GM12878 (cell line): ENCODE data around the gene SPDYE4. TPM values are rescaled to one million over a fixed set of nuclear protein-coding genes. Genes with fewer than 3 reads are reported as not detected.

ENCODE experiments used
- ATAC-seq: fragments of 200-7000 bp; cut with Tn5 transposase; 3 replicates; pipeline ENCODE4 v1.9.1; 2020; ENCODE audit warnings: mild to moderate bottlenecking, moderate library complexity
- BruUV-seq: library from RNA; stranded (reverse); fragments of 400-500 nt; replicated peaks from 2 replicates; lab custom pipeline; 2021; lab: Mats Ljungman, UMichigan
- CTCF ChIA-PET: fragments of 300-600 bp; sonication (Branson Sonifier 250); formaldehyde crosslinking; extraction: SDS; loops from one replicate; lab custom pipeline; 2021; ENCODE audit warnings: inconsistent platforms; lab: Yijun Ruan, JAX
- POLR2A ChIA-PET: fragments of 350-600 bp; formaldehyde crosslinking; extraction: SDS; loops from one replicate; lab custom pipeline; 2021; ENCODE audit warnings: inconsistent platforms; lab: Charles Lee
- RAD21 ChIA-PET: fragments of 300-600 bp; sonication (Branson Sonifier 250); formaldehyde crosslinking; loops from one replicate; lab custom pipeline; 2023; ENCODE audit warnings: antibody characterized with exemption; ENCODE audit not compliant: unreplicated experiment; lab: Charles Lee
- SMC1A ChIA-PET: fragments of 300-600 bp; sonication (Branson Sonifier 250); formaldehyde crosslinking; loops from one replicate; lab custom pipeline; 2023; ENCODE audit not compliant: unreplicated experiment, uncharacterized antibody; lab: Charles Lee
- DNase-seq: peaks from one replicate; pipeline ENCODE4 v3.0.0-alpha.2; 2011; ENCODE audit warnings: low read depth, low spot score
- FAIRE-seq: peaks from 3 replicates; lab custom pipeline; 2011; peaks lifted over from hg19 to GRCh38; lab: Jason Lieb, UNC
- H2AFZ ChIP-seq: 2 replicates; pipeline ENCODE4 v1.6.0; 2011; ENCODE audit warnings: low read depth, low read length, control low read depth; ENCODE audit not compliant: control insufficient read depth
- H3K27ac ChIP-seq: 2 replicates; pipeline ENCODE4 v1.5.1; 2011; ENCODE audit warnings: control low read depth; ENCODE audit not compliant: control insufficient read depth, insufficient read depth
- H3K27me3 ChIP-seq, 2 experiments: replicated peaks in 1 of 2; 2 replicates each; pipeline versions ENCODE4 v1.6.0 to v1.6.1; 2011; ENCODE audit warnings: low read length in 1 of 2; ENCODE audit not compliant: control insufficient read depth in 2 of 2, insufficient read depth in 2 of 2
- H3K36me3 ChIP-seq, 2 experiments: 2 replicates each; pipeline ENCODE4 v1.5.1; 2011; ENCODE audit warnings: low read length in 1 of 2; ENCODE audit not compliant: control insufficient read depth in 2 of 2, insufficient read depth in 2 of 2
- H3K4me1 ChIP-seq: 2 replicates; pipeline ENCODE4 v1.6.1; 2011; ENCODE audit warnings: mild to moderate bottlenecking, low read length, moderate library complexity, mixed read lengths; ENCODE audit not compliant: control insufficient read depth, insufficient read depth
- H3K4me2 ChIP-seq: 2 replicates; pipeline ENCODE4 v1.6.0; 2011; ENCODE audit warnings: control low read depth; ENCODE audit not compliant: control insufficient read depth, insufficient read depth
- H3K4me3 ChIP-seq: fragments of 200-600 bp; sonication (generic); 2 replicates; pipeline ENCODE4 v1.5.1; 2016
- H3K79me2 ChIP-seq: 2 replicates; pipeline ENCODE4 v1.6.0; 2011; ENCODE audit warnings: low read length; ENCODE audit not compliant: control insufficient read depth, insufficient read depth
- H3K9ac ChIP-seq: 2 replicates; pipeline ENCODE4 v1.8.0; 2011; ENCODE audit warnings: low read length, control low read depth, mixed read lengths; ENCODE audit not compliant: control insufficient read depth, insufficient read depth
- H3K9me3 ChIP-seq: replicated peaks from 3 replicates; pipeline ENCODE4 v1.5.1; 2011; ENCODE audit warnings: mild to moderate bottlenecking, low read length; ENCODE audit not compliant: control insufficient read depth, insufficient read depth
- H4K20me1 ChIP-seq: 2 replicates; pipeline ENCODE4 v1.6.0; 2011; ENCODE audit not compliant: control insufficient read depth, insufficient read depth
- CEBPB ChIP-seq, 2 experiments: fragments of 150-350 bp in 1 of 2; IDR thresholded peaks; 2 replicates each; pipeline ENCODE4 v1.6.1; 2012 to 2014; ENCODE audit warnings: low read depth in 2 of 2, low read length in 2 of 2, borderline replicate concordance in 1 of 2, inconsistent platforms in 1 of 2
- HDAC6 ChIP-seq: fragments of 200-600 bp; sonication (generic); IDR thresholded peaks from one replicate; pipeline ENCODE4 v1.8.0; 2017; ENCODE audit warnings: antibody characterized with exemption; ENCODE audit not compliant: unreplicated experiment
- HSF1 ChIP-seq: fragments of 150-350 bp; IDR thresholded peaks from 2 replicates; pipeline ENCODE4 v1.6.1; 2014; ENCODE audit warnings: mild to moderate bottlenecking, low read depth, low read length
- MLLT1 ChIP-seq: fragments of 450-650 bp; IDR thresholded peaks from 2 replicates; pipeline ENCODE4 v1.6.1; 2016; ENCODE audit warnings: mild to moderate bottlenecking
- NR2C1 ChIP-seq: fragments of 450-650 bp; IDR thresholded peaks from 2 replicates; pipeline ENCODE4 v1.6.1; 2017; ENCODE audit warnings: antibody characterized with exemption, mild to moderate bottlenecking, moderate library complexity
- POU2F2 ChIP-seq: IDR thresholded peaks from 3 replicates; pipeline ENCODE4 v1.6.1; 2011; ENCODE audit warnings: low read depth, mild to moderate bottlenecking, low read length, borderline replicate concordance
- SRF ChIP-seq, 2 experiments: IDR thresholded peaks; 2 replicates each; pipeline ENCODE4 v1.6.1; 2011; ENCODE audit warnings: low read depth in 2 of 2, low read length in 2 of 2, mild to moderate bottlenecking in 1 of 2, moderate library complexity in 1 of 2
- STAT3 ChIP-seq: IDR thresholded peaks from 2 replicates; pipeline ENCODE4 v1.6.1; 2011; ENCODE audit warnings: low read depth, low read length, improper control_type of control experiment
- SUPT20H ChIP-seq: IDR thresholded peaks from 2 replicates; pipeline ENCODE4 v1.6.1; 2011; ENCODE audit warnings: low read depth, mild to moderate bottlenecking, low read length, moderate library complexity, borderline replicate concordance; ENCODE audit not compliant: control insufficient read depth
- WGBS: methylation state at CpG from one replicate; pipeline ENCODE4 v1.1.6; 2016; ENCODE audit warnings: low lambda C conversion rate; ENCODE audit not compliant: insufficient replicate concordance, insufficient coverage; ENCODE audit errors: missing lambda C conversion rate; 5-methylcytosine and 5-hydroxymethylcytosine counted together
- in situ Hi-C: fragments of 300-500 bp; cut with MboI; formaldehyde crosslinking; loops from 9 replicates; pipeline ENCODE4 v1.14.3; 2018; ENCODE audit warnings: mixed read lengths
- intact Hi-C: fragments of 100-400 bp; cut with micrococcal nuclease; formaldehyde crosslinking; loops from one replicate; pipeline ENCODE4 v1.14.2; 2022; ENCODE audit not compliant: unreplicated experiment
- polyA plus RNA-seq, 11 experiments: library from polyadenylated mRNA; depleted of rRNA in 4 of 11; unstranded in 6 of 11; stranded (reverse) in 5 of 11; fragments of >200 nt; fragmentation: Nextera tagmentation in 4 of 11; fragmentation: Illumina TruSeq in 1 of 11; extraction: Ambion mirVana in 4 of 11; extraction: Trizol in 1 of 11; gene quantifications; 1 replicate in 1 of 11; 2 replicates in 10 of 11; pipeline versions ENCODE4 v1.2.1 to v1.2.3, GENCODE V29; 2011 to 2016; ENCODE audit warnings: inconsistent platforms in 2 of 11, missing spikeins in 2 of 11, low read depth in 1 of 11
- total RNA-seq, 4 experiments: library from RNA; depleted of rRNA in 3 of 4; stranded (reverse); fragments of >200 nt in 3 of 4; fragmentation: Illumina TruSeq in 1 of 4; extraction: Trizol in 1 of 4; gene quantifications; 2 replicates each; pipeline versions ENCODE4 v1.2.1 to v1.2.3, GENCODE V29; 2013 to 2021
- TF ChIP-seq, protein P1 (sequence below): IDR thresholded peaks from 2 replicates; pipeline ENCODE4 v1.6.1; 2011; ENCODE audit warnings: borderline replicate concordance, low read depth, mild to moderate bottlenecking, moderate library complexity, mixed read lengths, low read length; ENCODE audit not compliant: insufficient read depth; ENCODE audit errors: extremely low read length
- TF ChIP-seq, protein P2 (sequence below): fragments of 450-650 bp; conservative IDR thresholded peaks from 2 replicates; pipeline ENCODE4 v1.6.1; 2017; ENCODE audit warnings: mild to moderate bottlenecking, moderate library complexity

SPDYE4 gene
- total and polyA plus RNA-seq, 10 of the 15 experiments (the other 5 are each of a cell fraction or from before 2014, with no cell fraction given) = 0.07 to 0.18 TPM; not detected in 8

DNA sequence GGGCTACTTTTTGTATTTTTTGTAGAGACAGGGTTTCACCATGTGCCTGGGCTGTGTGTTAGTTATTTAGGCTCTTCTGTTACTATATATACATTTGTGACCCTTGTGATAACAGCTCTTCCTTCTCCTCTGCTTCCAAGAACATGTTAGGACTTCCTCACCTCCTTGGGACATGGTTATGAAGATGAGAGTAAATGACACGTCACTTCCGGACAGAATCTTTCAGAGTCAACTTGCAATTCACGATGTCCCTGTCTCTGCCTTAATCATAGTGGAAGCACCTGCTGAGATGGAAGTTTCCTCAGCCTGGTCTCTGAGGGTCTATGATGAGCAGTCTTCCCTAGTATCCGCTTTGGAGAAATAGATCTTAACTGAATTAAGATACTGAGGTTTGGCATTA, 56.6 kb downstream of the SPDYE4 start:
- ChIA-PET POLR2A (no interaction called here), CTCF (no interaction called here), RAD21 (no interaction called here), SMC1A (no interaction called here)
- Histone ChIP-seq H3K27ac (no peak overlapping the region), H3K4me1 (no peaks in the 10 kb centered on the region), H3K4me3 (no peak overlapping the region), H3K9me3 (no peaks in the 10 kb centered on the region), H2AFZ (no peak overlapping the region), H3K36me3 (no peaks in the 10 kb centered on the region), H3K79me2 (no peaks in the 10 kb centered on the region), H3K27me3 (no peaks in the 10 kb centered on the region; a peak in 2 of 4 replicates), H3K9ac (no peak overlapping the region), H4K20me1 (no peaks in the 10 kb centered on the region), H3K4me2 (no peak overlapping the region)
- no peak for ATAC-seq
- 35% methylated on average over 4 of the region's 4 CpGs for WGBS
- no TSS peak for BruUV-seq
- no peak for FAIRE-seq
- DNase-seq = no peak
- no peak for TF ChIP-seq HDAC6
- TF ChIP-seq NR2C1 = no peak
- TF ChIP-seq POU2F2 = no peak
- no peak for TF ChIP-seq HSF1
- TF ChIP-seq, protein P1, sequence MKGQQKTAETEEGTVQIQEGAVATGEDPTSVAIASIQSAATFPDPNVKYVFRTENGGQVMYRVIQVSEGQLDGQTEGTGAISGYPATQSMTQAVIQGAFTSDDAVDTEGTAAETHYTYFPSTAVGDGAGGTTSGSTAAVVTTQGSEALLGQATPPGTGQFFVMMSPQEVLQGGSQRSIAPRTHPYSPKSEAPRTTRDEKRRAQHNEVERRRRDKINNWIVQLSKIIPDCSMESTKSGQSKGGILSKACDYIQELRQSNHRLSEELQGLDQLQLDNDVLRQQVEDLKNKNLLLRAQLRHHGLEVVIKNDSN = no peak
- TF ChIP-seq, protein P2, sequence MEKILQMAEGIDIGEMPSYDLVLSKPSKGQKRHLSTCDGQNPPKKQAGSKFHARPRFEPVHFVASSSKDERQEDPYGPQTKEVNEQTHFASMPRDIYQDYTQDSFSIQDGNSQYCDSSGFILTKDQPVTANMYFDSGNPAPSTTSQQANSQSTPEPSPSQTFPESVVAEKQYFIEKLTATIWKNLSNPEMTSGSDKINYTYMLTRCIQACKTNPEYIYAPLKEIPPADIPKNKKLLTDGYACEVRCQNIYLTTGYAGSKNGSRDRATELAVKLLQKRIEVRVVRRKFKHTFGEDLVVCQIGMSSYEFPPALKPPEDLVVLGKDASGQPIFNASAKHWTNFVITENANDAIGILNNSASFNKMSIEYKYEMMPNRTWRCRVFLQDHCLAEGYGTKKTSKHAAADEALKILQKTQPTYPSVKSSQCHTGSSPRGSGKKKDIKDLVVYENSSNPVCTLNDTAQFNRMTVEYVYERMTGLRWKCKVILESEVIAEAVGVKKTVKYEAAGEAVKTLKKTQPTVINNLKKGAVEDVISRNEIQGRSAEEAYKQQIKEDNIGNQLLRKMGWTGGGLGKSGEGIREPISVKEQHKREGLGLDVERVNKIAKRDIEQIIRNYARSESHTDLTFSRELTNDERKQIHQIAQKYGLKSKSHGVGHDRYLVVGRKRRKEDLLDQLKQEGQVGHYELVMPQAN = no peak
- no peak for TF ChIP-seq SUPT20H
- no peak for TF ChIP-seq STAT3
- TF ChIP-seq SRF (IDR thresholded peaks at IDR 0.05; ENCODE audit: low read depth in 2 of 2, low read length in 2 of 2) = no peak
- TF ChIP-seq CEBPB (IDR thresholded peaks at IDR 0.05; ENCODE audit: borderline replicate concordance in 1 of 2, low read depth in 2 of 2, low read length in 2 of 2) = no peak
- TF ChIP-seq MLLT1 = no peak
- in situ Hi-C loops (no loop called here), intact Hi-C loops (no loop called here)
